ENCODE data around the gene TMA7.

TMA7 gene

DNA sequence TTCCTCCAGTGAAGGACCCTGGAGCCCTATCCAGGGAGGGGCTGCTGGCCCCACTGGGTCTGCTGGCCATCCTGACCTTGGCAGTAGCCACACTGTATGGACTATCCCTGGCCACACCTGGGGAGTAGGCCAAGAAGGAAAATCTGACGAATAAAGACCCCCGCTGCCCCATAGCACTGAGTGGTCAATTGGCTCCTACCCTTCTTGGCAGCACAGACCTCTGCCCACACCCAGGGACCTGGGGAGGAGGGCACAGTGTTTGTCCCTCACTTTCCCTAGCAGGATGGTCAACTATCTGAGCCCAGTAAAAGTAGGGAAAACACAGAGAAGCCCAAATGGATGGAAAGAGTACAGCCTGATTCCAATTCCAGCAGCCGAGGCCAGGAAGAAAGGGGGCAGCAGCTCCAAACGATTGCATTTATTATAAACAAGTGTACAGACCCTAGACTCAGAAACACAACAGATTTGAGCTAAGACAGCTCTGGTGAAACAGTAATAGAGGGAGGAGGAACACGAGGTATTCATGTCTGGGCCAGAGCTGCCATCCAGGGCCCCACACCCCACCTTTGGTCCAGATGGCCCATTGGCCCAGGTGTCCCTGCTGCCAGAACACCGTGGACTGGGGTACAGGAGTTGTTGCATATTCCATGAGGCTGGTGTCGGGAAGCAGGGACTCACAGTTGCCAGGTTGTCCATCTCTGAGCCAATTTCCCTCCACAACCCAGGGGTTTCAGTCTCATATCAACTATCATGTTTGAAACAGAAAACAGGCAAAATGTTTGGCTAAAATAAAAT is 27.6 kb downstream of the TMA7 start:
- ChIA-PET CTCF (interaction anchor here (1.0 to 1.5 kb wide), 4 partner anchors 10 to 91 kb away, joined by 3 to 15 read pairs (median 5); no protein-coding TSS in a partner anchor), POLR2A (interaction anchor here (0.8 kb wide), 1 partner anchor 562 kb away, joined by 3 read pairs; the partner anchor contains the start of gene IMPDH2)
- no peak for DNase-seq (ENCODE audit: extremely low spot score)
- TF ChIP-seq, protein P1, sequence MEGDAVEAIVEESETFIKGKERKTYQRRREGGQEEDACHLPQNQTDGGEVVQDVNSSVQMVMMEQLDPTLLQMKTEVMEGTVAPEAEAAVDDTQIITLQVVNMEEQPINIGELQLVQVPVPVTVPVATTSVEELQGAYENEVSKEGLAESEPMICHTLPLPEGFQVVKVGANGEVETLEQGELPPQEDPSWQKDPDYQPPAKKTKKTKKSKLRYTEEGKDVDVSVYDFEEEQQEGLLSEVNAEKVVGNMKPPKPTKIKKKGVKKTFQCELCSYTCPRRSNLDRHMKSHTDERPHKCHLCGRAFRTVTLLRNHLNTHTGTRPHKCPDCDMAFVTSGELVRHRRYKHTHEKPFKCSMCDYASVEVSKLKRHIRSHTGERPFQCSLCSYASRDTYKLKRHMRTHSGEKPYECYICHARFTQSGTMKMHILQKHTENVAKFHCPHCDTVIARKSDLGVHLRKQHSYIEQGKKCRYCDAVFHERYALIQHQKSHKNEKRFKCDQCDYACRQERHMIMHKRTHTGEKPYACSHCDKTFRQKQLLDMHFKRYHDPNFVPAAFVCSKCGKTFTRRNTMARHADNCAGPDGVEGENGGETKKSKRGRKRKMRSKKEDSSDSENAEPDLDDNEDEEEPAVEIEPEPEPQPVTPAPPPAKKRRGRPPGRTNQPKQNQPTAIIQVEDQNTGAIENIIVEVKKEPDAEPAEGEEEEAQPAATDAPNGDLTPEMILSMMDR (IDR thresholded peaks at IDR 0.05; ENCODE audit: control extremely low read depth, extremely low read depth, low read depth, missing control alignments): no peak

DNA sequence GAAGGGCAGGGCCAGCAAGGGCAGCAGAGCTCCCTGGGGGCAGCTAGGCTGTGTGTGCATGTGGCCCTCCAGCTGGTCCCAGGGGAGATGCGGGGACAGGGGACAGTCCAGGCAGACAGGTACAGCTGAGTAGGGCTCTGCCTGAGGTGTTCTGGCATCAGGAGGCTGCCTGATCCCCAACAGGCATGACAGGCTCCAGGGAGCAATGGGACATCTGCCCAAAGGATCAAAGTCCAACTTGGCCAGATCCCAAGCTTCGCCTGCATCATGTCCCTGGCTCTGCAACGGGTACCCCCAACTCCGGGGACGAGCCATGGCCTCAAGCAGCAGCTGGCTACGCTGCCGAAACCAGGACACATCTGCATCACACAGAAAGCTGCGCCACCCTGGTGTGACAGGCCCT is 28.3 kb downstream of the TMA7 start:
- DNase-seq (ENCODE audit: extremely low spot score): no peak
- TF ChIP-seq, protein P1 (IDR thresholded peaks at IDR 0.05; ENCODE audit: control extremely low read depth, extremely low read depth, low read depth, missing control alignments): no peak
- ChIA-PET CTCF (interaction anchor here (1.0 to 1.5 kb wide), 3 partner anchors 10 to 90 kb away, joined by 3 to 7 read pairs (median 3); no protein-coding TSS in a partner anchor), POLR2A (no interaction called here)

DNA sequence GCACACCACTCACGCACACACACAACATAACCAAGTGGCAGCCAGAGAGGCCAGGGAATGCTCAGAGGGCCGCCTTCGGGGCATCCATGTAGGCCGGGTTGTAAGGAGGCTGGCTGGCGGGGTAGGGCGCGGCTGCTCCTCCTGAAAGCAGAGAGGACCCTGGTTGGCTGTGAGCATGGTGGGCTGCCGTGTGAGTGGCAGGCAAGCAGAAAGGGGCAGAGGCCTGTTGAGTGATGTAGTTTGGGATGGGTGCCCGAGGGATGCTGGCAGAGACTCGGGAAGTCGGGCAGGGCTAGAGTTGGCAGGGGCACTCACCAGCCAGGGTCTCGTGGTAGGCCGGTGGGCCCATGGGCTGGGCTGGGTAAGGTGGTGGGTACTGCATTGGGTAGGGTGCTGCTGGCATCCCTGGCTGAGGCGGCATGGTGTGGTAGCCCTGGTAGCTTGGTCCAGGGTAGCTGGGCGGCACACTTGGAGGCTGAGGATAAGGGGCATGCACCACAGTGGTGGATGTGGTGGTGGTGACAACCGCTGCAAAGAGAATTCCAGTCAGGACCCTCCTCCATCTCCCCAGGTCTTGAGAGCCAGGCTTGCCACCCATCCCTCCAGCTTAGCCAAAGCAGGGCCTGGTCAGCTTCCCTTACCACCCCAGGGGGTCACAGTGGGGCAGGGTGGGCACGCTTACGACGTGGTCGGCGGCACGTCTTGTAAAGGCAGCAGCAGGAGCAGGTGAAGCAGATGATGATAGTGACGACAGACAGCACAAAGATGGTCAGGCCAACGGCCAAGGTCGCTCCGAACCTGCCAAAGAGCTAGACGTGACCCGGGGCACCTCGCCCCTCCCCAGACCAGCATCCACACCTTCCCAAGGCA is 29.2 kb downstream of the TMA7 start:
- ChIA-PET CTCF (interaction anchor here (1.4 to 5.8 kb wide), 3 partner anchors 16 to 33 kb away, joined by 3 to 37 read pairs (median 4); partner anchors contain the start of gene ATRIP), POLR2A (no interaction called here)
- no peak for DNase-seq (ENCODE audit: extremely low spot score)
- TF ChIP-seq, protein P1 (IDR thresholded peaks at IDR 0.05; ENCODE audit: control extremely low read depth, extremely low read depth, low read depth, missing control alignments): no peak

DNA sequence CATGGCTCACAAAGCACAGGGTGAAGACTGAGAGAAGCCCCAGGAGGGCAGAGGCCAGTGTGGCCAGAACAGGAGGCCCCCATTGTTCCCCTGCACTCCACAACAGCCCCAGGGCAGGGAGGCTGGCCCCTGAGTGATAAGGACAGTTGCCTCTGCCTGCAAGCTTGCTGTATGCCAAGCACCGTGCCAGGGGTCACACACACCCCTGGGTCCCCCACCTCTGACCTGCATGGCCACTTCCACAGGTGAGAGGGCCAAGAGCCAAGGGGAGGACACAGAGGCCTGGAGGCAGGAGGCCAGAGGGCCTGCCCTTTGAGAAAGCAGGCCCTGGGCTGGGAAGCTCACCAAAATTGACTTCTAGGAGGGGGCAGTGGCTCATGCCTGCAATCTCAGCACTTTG is 30.2 kb downstream of the TMA7 start:
- TF ChIP-seq, protein P1 (IDR thresholded peaks at IDR 0.05; ENCODE audit: control extremely low read depth, extremely low read depth, low read depth, missing control alignments): no peak
- no peak for DNase-seq (ENCODE audit: extremely low spot score)
- POLR2A ChIA-PET: no interaction called here
- CTCF ChIA-PET: interaction anchor here (1.4 to 5.8 kb wide), 3 partner anchors 17 to 34 kb away, joined by 3 to 37 read pairs (median 4); partner anchors contain the start of gene ATRIP

DNA sequence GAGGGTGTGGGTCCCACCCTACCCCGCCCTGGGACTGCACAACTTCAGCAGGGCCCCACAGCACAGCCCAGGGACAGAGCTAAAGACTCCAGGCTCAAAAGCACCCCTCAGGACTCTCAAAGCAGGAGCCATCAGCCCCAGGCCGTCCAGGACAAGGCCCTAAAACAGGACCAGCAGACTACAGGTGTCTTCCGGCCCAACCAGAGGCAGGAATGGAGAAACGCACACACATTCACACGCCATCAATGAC is 32.5 kb downstream of the TMA7 start:
- POLR2A ChIA-PET: interaction anchor here (0.8 to 2.0 kb wide), 2 partner anchors 11 to 26 kb away, joined by 3 to 6 read pairs; partner anchors contain the start of gene ATRIP
- TF ChIP-seq, protein P1 (IDR thresholded peaks at IDR 0.05; ENCODE audit: control extremely low read depth, extremely low read depth, low read depth, missing control alignments): no peak

More for the DNA sequence above, 32.5 kb downstream of the TMA7 start:
- CTCF ChIA-PET: interaction anchor here (0.8 to 5.8 kb wide), 15 partner anchors 10 to 86 kb away, joined by 3 to 37 read pairs (median 6); partner anchors contain the start of gene ATRIP
- DNase-seq (ENCODE audit: extremely low spot score): no peak

All from GM10248 (cell line).